Stimulated activated CD8-positive, alpha-beta memory T cell treated with anti-CD3 and anti-CD28 coated beads, Interleukin-4, amount 100 ng/mL, for 4 hours (primary cell): ENCODE results near the gene GATAD2B.

Experiments
- DNase-seq, 2 donors: peaks; one replicate each; pipeline ENCODE4 v3.0.0-alpha.2; 2020; ENCODE audit warnings: low read depth in 2 of 2, low spot score in 1 of 2

Gene GATAD2B

GRCh38 chr1:153922972-153923925 is at the start of gene GATAD2B:
GATAD2B (minus strand) TSS chr1:153922972; CDS start chr1:153828347, 94,625 bp downstream.
- peak; percentile 97 to 99 for DNase-seq

GRCh38 chr1:153970346-153970745 is 47.6 kb upstream of the GATAD2B start:
- no peak for DNase-seq

- no peak for DNase-seq
These were observed 46.2 kb upstream of the GATAD2B start for GRCh38 chr1:153968972-153969371.

- no peak for DNase-seq
These were observed 45.6 kb upstream of the GATAD2B start for GRCh38 chr1:153968408-153968807.

- DNase-seq = no peak
These were observed 45.2 kb upstream of the GATAD2B start for GRCh38 chr1:153968000-153968363.

GRCh38 chr1:153967107-153967999 is 44.6 kb upstream of the GATAD2B start, which contains the start of gene CREB3L4:
CREB3L4 (plus strand) TSS chr1:153967902; CDS start chr1:153968526, 624 bp downstream.
- DNase-seq = peak; percentile 51 to 73

- no peak for DNase-seq
These were observed 41.1 kb upstream of the GATAD2B start for GRCh38 chr1:153963850-153964331.

- DNase-seq = peak; percentile 87 to 88
These were observed 40.5 kb upstream of the GATAD2B start, which contains the start of gene SLC39A1 for GRCh38 chr1:153963030-153963849. SLC39A1 (minus strand) TSS chr1:153963537; CDS start chr1:153962715, 822 bp downstream.

GRCh38 chr1:153962088-153963029 is 39.6 kb upstream of the GATAD2B start:
- DNase-seq = no peak

- no peak for DNase-seq
These were observed 38.6 kb upstream of the GATAD2B start for GRCh38 chr1:153961421-153961820.

GRCh38 chr1:153960206-153960605 is 37.4 kb upstream of the GATAD2B start:
- DNase-seq = no peak

- DNase-seq = no peak
These were observed 36.7 kb upstream of the GATAD2B start for GRCh38 chr1:153959454-153959853.

- no peak for DNase-seq
These were observed 36.1 kb upstream of the GATAD2B start for GRCh38 chr1:153958961-153959260.

- DNase-seq = peak; percentile 92 to 94
These were observed 35.6 kb upstream of the GATAD2B start, which contains the start of gene CRTC2 for GRCh38 chr1:153958111-153958960. CRTC2 (minus strand) TSS chr1:153958612; CDS start chr1:153958497, 115 bp downstream.

GRCh38 chr1:153957744-153958110 is 35.0 kb upstream of the GATAD2B start:
- peak in 1 of 2 donors; percentile 21 for DNase-seq

GRCh38 chr1:153956997-153957715 is 34.4 kb upstream of the GATAD2B start:
- DNase-seq = no peak

GRCh38 chr1:153954826-153955225 is 32.1 kb upstream of the GATAD2B start:
- no peak for DNase-seq

- no peak for DNase-seq
These were observed 31.1 kb upstream of the GATAD2B start for GRCh38 chr1:153953859-153954365.
